Stromal cell of bone marrow (primary cell): Measurements from ENCODE around the gene TRPV4.
A peak's percentile ranks its signal among the peaks of the same experiment; 100 is the strongest.

Experiments used
- DNase-seq: peaks from one replicate; pipeline ENCODE4 v3.0.0-alpha.2; 2012; ENCODE audit warnings: low read depth

The TRPV4 gene

GRCh38 chr12:109775172-109775881 lies 57.9 kb downstream of the TRPV4 start:
- peak; percentile 47 for DNase-seq

- DNase-seq = no peak
Measured at GRCh38 chr12:109773384-109774011, 59.7 kb downstream of the TRPV4 start.

- DNase-seq = no peak
Measured at GRCh38 chr12:109772622-109773321, 60.4 kb downstream of the TRPV4 start.

GRCh38 chr12:109771746-109772621 lies 61.2 kb downstream of the TRPV4 start:
- DNase-seq = no peak

- no peak for DNase-seq
Measured at GRCh38 chr12:109770861-109771670, 62.1 kb downstream of the TRPV4 start.

GRCh38 chr12:109770104-109770860 lies 62.9 kb downstream of the TRPV4 start:
- no peak for DNase-seq

GRCh38 chr12:109768901-109769670 lies 64.1 kb downstream of the TRPV4 start:
- DNase-seq = no peak

- no peak for DNase-seq
Measured at GRCh38 chr12:109767991-109768900, 65.0 kb downstream of the TRPV4 start.

GRCh38 chr12:109767456-109767855 lies 65.7 kb downstream of the TRPV4 start:
- DNase-seq = no peak

- DNase-seq = no peak
Measured at GRCh38 chr12:109766251-109766778, 66.9 kb downstream of the TRPV4 start.

- DNase-seq = no peak
Measured at GRCh38 chr12:109765446-109765810, 67.8 kb downstream of the TRPV4 start.

GRCh38 chr12:109764776-109765445 lies 68.3 kb downstream of the TRPV4 start:
- no peak for DNase-seq

GRCh38 chr12:109764123-109764522 lies 69.1 kb downstream of the TRPV4 start:
- DNase-seq = no peak

GRCh38 chr12:109763201-109763841 lies 69.9 kb downstream of the TRPV4 start:
- DNase-seq = peak; percentile 36

GRCh38 chr12:109762673-109763191 lies 70.5 kb downstream of the TRPV4 start:
- DNase-seq = no peak

- DNase-seq = no peak
Measured at GRCh38 chr12:109762071-109762672, 71.0 kb downstream of the TRPV4 start.
